Lower lobe of right lung (tissue), 2 donors: Measurements from ENCODE around the gene HSFX1. TPM values are rescaled to one million over a fixed set of nuclear protein-coding genes. Genes with fewer than 3 reads are reported as not detected.

Experiments used
- ATAC-seq, 2 donors: fragments of 200-7000 bp; cut with Tn5 transposase; one replicate each; pipeline ENCODE4 v1.9.1; 2020 to 2022; ENCODE audit warnings: mild to moderate bottlenecking in 2 of 2, moderate library complexity in 2 of 2
- DNase-seq: peaks from one replicate; pipeline ENCODE4 v3.0.0-alpha.2; 2020
- H3K27ac ChIP-seq: fragments of 200-600 bp; one replicate; pipeline ENCODE4 v1.8.0; 2022
- H3K27me3 ChIP-seq: fragments of 200-600 bp; one replicate; pipeline ENCODE4 v1.8.0; 2022; ENCODE audit warnings: low read depth
- H3K36me3 ChIP-seq: fragments of 200-600 bp; one replicate; pipeline ENCODE4 v1.8.0; 2022; ENCODE audit warnings: mild to moderate bottlenecking
- H3K4me1 ChIP-seq: fragments of 200-600 bp; one replicate; pipeline ENCODE4 v1.8.0; 2022
- H3K4me3 ChIP-seq: fragments of 200-600 bp; one replicate; pipeline ENCODE4 v1.8.0; 2022; ENCODE audit warnings: mild to moderate bottlenecking
- H3K9me3 ChIP-seq: fragments of 200-600 bp; one replicate; pipeline ENCODE4 v1.8.0; 2022
- CTCF ChIP-seq: fragments of 200-600 bp; IDR thresholded peaks from one replicate; pipeline ENCODE4 v1.8.0; 2022; ENCODE audit warnings: antibody characterized with exemption, mild to moderate bottlenecking
- intact Hi-C: fragments of 100-400 bp; cut with DNase I; formaldehyde crosslinking; loops from one replicate; pipeline ENCODE4 v1.11.0; 2022
- total RNA-seq: library from RNA; stranded (reverse); fragmentation: NEBNext Ultra II Directional; extraction: Animal tissue kit (Norgen Biotek cat#: 25700); gene quantifications from one replicate; pipeline ENCODE4 v1.2.1, GENCODE V29; 2021
- donor health status: DM: no; HTN: yes; CAD: no; lungs with severe emphysema.

HSFX1 gene
- total RNA-seq, 1 donor from 2014 or later, result 2.2 TPM

GRCh38 chrX:149799095-149799714 lies 25.3 kb downstream of the HSFX1 start:
- ATAC-seq (no peak), DNase-seq (no peak)
- H3K36me3 ChIP-seq, result no peaks in the 10 kb centered on the region
- intact Hi-C loops, result no loop called here
- H3K4me1 ChIP-seq, result no peaks in the 10 kb centered on the region
- no peak for TF ChIP-seq CTCF
- H3K27ac ChIP-seq, result no peak overlapping the region
- no peaks in the 10 kb centered on the region for H3K9me3 ChIP-seq
- H3K27me3 ChIP-seq, result no peaks in the 10 kb centered on the region
- H3K4me3 ChIP-seq, result no peak overlapping the region

- H3K9me3 ChIP-seq, result no peaks in the 10 kb centered on the region
- no peak overlapping the region for H3K27ac ChIP-seq
- H3K27me3 ChIP-seq, result no peaks in the 10 kb centered on the region
- no peaks in the 10 kb centered on the region for H3K36me3 ChIP-seq
- TF ChIP-seq CTCF, result no peak
- H3K4me3 ChIP-seq, result no peak overlapping the region
- intact Hi-C loops, result no loop called here
- H3K4me1 ChIP-seq, result no peaks in the 10 kb centered on the region
- ATAC-seq, result no peak
- DNase-seq, result no peak
Measured at GRCh38 chrX:149799938-149800337, 26.1 kb downstream of the HSFX1 start.

GRCh38 chrX:149803458-149804062 lies 29.7 kb downstream of the HSFX1 start:
- H3K27ac ChIP-seq, result no peak overlapping the region
- DNase-seq (no peak), ATAC-seq (no peak)
- H3K36me3 ChIP-seq, result no peaks in the 10 kb centered on the region
- no peak for TF ChIP-seq CTCF
- intact Hi-C loops, result no loop called here
- H3K4me3 ChIP-seq, result no peak overlapping the region
- no peaks in the 10 kb centered on the region for H3K9me3 ChIP-seq
- H3K27me3 ChIP-seq, result no peaks in the 10 kb centered on the region
- no peaks in the 10 kb centered on the region for H3K4me1 ChIP-seq

- no peak overlapping the region for H3K4me3 ChIP-seq
- no peaks in the 10 kb centered on the region for H3K4me1 ChIP-seq
- intact Hi-C loops, result no loop called here
- H3K36me3 ChIP-seq, result no peaks in the 10 kb centered on the region
- H3K27me3 ChIP-seq, result no peaks in the 10 kb centered on the region
- DNase-seq (no peak), ATAC-seq (no peak)
- no peak overlapping the region for H3K27ac ChIP-seq
- TF ChIP-seq CTCF, result no peak
- H3K9me3 ChIP-seq, result no peaks in the 10 kb centered on the region
Measured at GRCh38 chrX:149804102-149804501, 30.2 kb downstream of the HSFX1 start.

- ATAC-seq, result no peak
- intact Hi-C loops, result no loop called here
- H3K4me3 ChIP-seq, result no peak overlapping the region
- no peak overlapping the region for H3K27ac ChIP-seq
- H3K4me1 ChIP-seq, result no peaks in the 10 kb centered on the region
- H3K27me3 ChIP-seq, result no peaks in the 10 kb centered on the region
- no peaks in the 10 kb centered on the region for H3K36me3 ChIP-seq
- no peak for DNase-seq
- TF ChIP-seq CTCF, result no peak
- no peaks in the 10 kb centered on the region for H3K9me3 ChIP-seq
Measured at GRCh38 chrX:149807747-149808458, 34.0 kb downstream of the HSFX1 start.
